GM19043 (cell line): ENCODE measurements around the gene KRT33A.
"Not testable (repeated sequence)": the region's sequence is repeated elsewhere in the genome, so short reads cannot be mapped to it uniquely, and the experiment has no call there.

Experiments used
- ATAC-seq: cut with Tn5 transposase; IDR thresholded peaks from one replicate; pipeline ENCODE4 v1.9.1; 2021; ENCODE audit warnings: low read depth; ENCODE audit not compliant: unreplicated experiment

Gene KRT33A

GRCh38 chr17:41366070-41366469 lies 15.4 kb upstream of the KRT33A start:
- ATAC-seq, result no peak

GRCh38 chr17:41363881-41364280 lies 13.3 kb upstream of the KRT33A start:
- no peak for ATAC-seq

GRCh38 chr17:41360296-41360995 lies 9.8 kb upstream of the KRT33A start:
- no peak for ATAC-seq

- no peak for ATAC-seq
These were observed 3.9 kb upstream of the KRT33A start for GRCh38 chr17:41354536-41354935.

- no peak for ATAC-seq
These were observed 2.2 kb upstream of the KRT33A start for GRCh38 chr17:41352597-41353366.

GRCh38 chr17:41351177-41351576 lies 549 bp upstream of the KRT33A start:
- ATAC-seq, result no peak

GRCh38 chr17:41347869-41348760 lies 2.5 kb downstream of the KRT33A start:
- no peak for ATAC-seq

GRCh38 chr17:41346421-41346820 lies 4.2 kb downstream of the KRT33A start:
- ATAC-seq, result not testable (repeated sequence)

- no peak for ATAC-seq
These were observed 4.6 kb downstream of the KRT33A start for GRCh38 chr17:41345992-41346391.

GRCh38 chr17:41343029-41343428 lies 7.6 kb downstream of the KRT33A start:
- no peak for ATAC-seq

GRCh38 chr17:41340934-41341861 lies 9.4 kb downstream of the KRT33A start:
- ATAC-seq, result no peak

- ATAC-seq, result no peak
These were observed 10.1 kb downstream of the KRT33A start for GRCh38 chr17:41340494-41340893.

GRCh38 chr17:41339571-41340172 lies 11.0 kb downstream of the KRT33A start:
- no peak for ATAC-seq

GRCh38 chr17:41338961-41339485 lies 11.6 kb downstream of the KRT33A start:
- no peak for ATAC-seq

- ATAC-seq, result no peak
These were observed 14.9 kb downstream of the KRT33A start for GRCh38 chr17:41335747-41336146.

- ATAC-seq, result no peak
These were observed 16.0 kb downstream of the KRT33A start for GRCh38 chr17:41334385-41335305.

GRCh38 chr17:41333836-41334235 lies 16.8 kb downstream of the KRT33A start:
- ATAC-seq, result no peak

- no peak for ATAC-seq
These were observed 17.5 kb downstream of the KRT33A start for GRCh38 chr17:41333098-41333497.
